Vagina (tissue), 2 donors: ENCODE data around the gene FMNL2.

ENCODE experiments used
- CTCF ChIP-seq, 3 experiments: fragments of 450-650 bp in 2 of 3; fragments of 200-600 bp in 1 of 3; sonication (generic) in 1 of 3; IDR thresholded peaks; one replicate each; pipeline ENCODE4 v1.5.1; 2017 to 2019; ENCODE audit warnings: antibody characterized with exemption in 3 of 3, mild to moderate bottlenecking in 2 of 3, moderate library complexity in 2 of 3
- POLR2A ChIP-seq, 2 donors: fragments of 450-650 bp; IDR thresholded peaks; one replicate each; pipeline ENCODE4 v1.6.1; 2017; ENCODE audit warnings: antibody characterized with exemption in 2 of 2, mild to moderate bottlenecking in 2 of 2, moderate library complexity in 2 of 2
- POLR2AphosphoS5 ChIP-seq, 2 donors: sonication (generic); formaldehyde crosslinking; IDR thresholded peaks; one replicate each; pipeline ENCODE4 v1.9.0; 2017; ENCODE audit warnings: antibody characterized with exemption in 2 of 2, mild to moderate bottlenecking in 2 of 2, low read depth in 1 of 2; ENCODE audit not compliant: insufficient read depth in 1 of 2

- no peak for TF ChIP-seq CTCF (IDR thresholded peaks at IDR 0.05)
- no peak for TF ChIP-seq POLR2A (IDR thresholded peaks at IDR 0.05)
- no peak for TF ChIP-seq POLR2AphosphoS5 (IDR thresholded peaks at IDR 0.05; ENCODE audit: insufficient read depth in 1 of 2, low read depth in 1 of 2)
Measured at GRCh38 chr2:152380261-152381055, 45.5 kb downstream of the FMNL2 start.
